Endothelial cell of umbilical vein (primary cell): ENCODE data around the gene THAP9. TPM values are rescaled to one million over a fixed set of nuclear protein-coding genes. Genes with fewer than 3 reads are reported as not detected.

Experiments used
- BruUV-seq: library from RNA; stranded (reverse); fragments of 400-500 nt; replicated peaks from 2 replicates; lab custom pipeline; 2021; lab: Mats Ljungman, UMichigan
- CTCF ChIA-PET: fragments of 300-600, 350-600 bp; sonication (Branson Sonifier 250); formaldehyde crosslinking; loops from one replicate; lab custom pipeline; 2021; ENCODE audit warnings: antibody characterized with exemption, inconsistent platforms; lab: Charles Lee
- POLR2A ChIA-PET: fragments of 300-600, 350-600 bp; sonication (Branson Sonifier 250); formaldehyde crosslinking; loops from one replicate; lab custom pipeline; 2021; ENCODE audit warnings: antibody characterized with exemption, inconsistent platforms; lab: Charles Lee
- DNase-seq: peaks from one replicate; pipeline ENCODE4 v3.0.0-alpha.2; 2011; ENCODE audit warnings: low read depth, low spot score
- FAIRE-seq: peaks from 2 replicates; lab custom pipeline; 2011; peaks lifted over from hg19 to GRCh38; lab: Jason Lieb, UNC
- H2AFZ ChIP-seq: 2 replicates; pipeline ENCODE4 v1.6.0; 2012; ENCODE audit warnings: low read depth, low read length, control low read depth, inconsistent platforms
- H3K27ac ChIP-seq: 2 replicates; pipeline ENCODE4 v1.5.1; 2011; ENCODE audit warnings: low read depth, mild to moderate bottlenecking, control low read depth, low read length, moderate library complexity; ENCODE audit not compliant: insufficient read depth
- H3K27me3 ChIP-seq, 2 experiments: 2 replicates each; pipeline versions ENCODE4 v1.6.0 to v1.6.1; 2011; ENCODE audit warnings: low read length in 2 of 2, mixed read lengths in 1 of 2; ENCODE audit not compliant: control insufficient read depth in 2 of 2, insufficient read depth in 2 of 2
- H3K36me3 ChIP-seq, 2 experiments: 2 replicates in 1 of 2; 3 replicates in 1 of 2; pipeline ENCODE4 v1.5.1; 2011; ENCODE audit warnings: low read length in 2 of 2, mild to moderate bottlenecking in 1 of 2, moderate library complexity in 1 of 2; ENCODE audit not compliant: control insufficient read depth in 2 of 2, insufficient read depth in 2 of 2; ENCODE audit errors: extremely low read depth in 1 of 2
- H3K4me1 ChIP-seq: 3 replicates; pipeline ENCODE4 v1.5.1; 2011; ENCODE audit warnings: mild to moderate bottlenecking, low read length; ENCODE audit not compliant: control insufficient read depth, insufficient read depth; ENCODE audit errors: extremely low read depth
- H3K4me2 ChIP-seq: 2 replicates; pipeline ENCODE4 v1.6.1; 2011; ENCODE audit warnings: low read length, control low read depth, mixed read lengths; ENCODE audit not compliant: insufficient read depth
- H3K4me3 ChIP-seq, 3 experiments: fragments of 200-600 bp in 1 of 3; sonication (generic), shearing (Covaris generic) in 1 of 3; replicated peaks in 1 of 3; 2 replicates each; pipeline ENCODE4 v1.5.1; 2011 to 2016; ENCODE audit warnings: control low read depth in 3 of 3, low read length in 3 of 3, mild to moderate bottlenecking in 2 of 3, inconsistent platforms in 1 of 3, low read depth in 1 of 3, moderate library complexity in 1 of 3; ENCODE audit not compliant: insufficient read depth in 1 of 3
- H3K79me2 ChIP-seq: 2 replicates; pipeline ENCODE4 v1.6.0; 2012; ENCODE audit warnings: low read length, inconsistent platforms; ENCODE audit not compliant: control insufficient read depth, insufficient read depth
- H3K9ac ChIP-seq: replicated peaks from 2 replicates; pipeline ENCODE3; 2011; ENCODE audit warnings: low read length, control low read depth; ENCODE audit not compliant: insufficient read depth; ENCODE audit errors: extremely low read depth
- H3K9me1 ChIP-seq: replicated peaks from 3 replicates; pipeline ENCODE4 v1.6.0; 2011; ENCODE audit warnings: mild to moderate bottlenecking, low read length; ENCODE audit not compliant: control insufficient read depth, insufficient read depth; ENCODE audit errors: extremely low read depth
- H3K9me3 ChIP-seq: replicated peaks from 2 replicates; pipeline ENCODE4 v1.5.1; 2012; ENCODE audit warnings: low read length, inconsistent platforms; ENCODE audit not compliant: control insufficient read depth, insufficient read depth
- H4K20me1 ChIP-seq: replicated peaks from 2 replicates; pipeline ENCODE3; 2011; ENCODE audit warnings: mild to moderate bottlenecking, low read length; ENCODE audit not compliant: control insufficient read depth, insufficient read depth; ENCODE audit errors: extremely low read depth
- EZH2 ChIP-seq: IDR thresholded peaks from 2 replicates; pipeline ENCODE4 v1.6.1; 2012; ENCODE audit warnings: borderline replicate concordance, low read depth, mild to moderate bottlenecking, moderate library complexity, low read length, inconsistent platforms; ENCODE audit not compliant: severe bottlenecking
- FOS ChIP-seq: IDR thresholded peaks from 2 replicates; pipeline ENCODE4 v1.6.1; 2011; ENCODE audit warnings: mild to moderate bottlenecking, low read length, moderate library complexity, borderline replicate concordance; ENCODE audit not compliant: insufficient read depth
- GATA2 ChIP-seq: IDR thresholded peaks from 2 replicates; pipeline ENCODE4 v1.7.0; 2011; ENCODE audit warnings: low read depth, mild to moderate bottlenecking, moderate library complexity, mixed read lengths, low read length; ENCODE audit not compliant: insufficient read length, insufficient read depth
- JUN ChIP-seq: IDR thresholded peaks from 2 replicates; pipeline ENCODE4 v1.6.1; 2011; ENCODE audit warnings: borderline replicate concordance, low read depth; ENCODE audit not compliant: insufficient read length, insufficient read depth
- MAX ChIP-seq: IDR thresholded peaks from 2 replicates; pipeline ENCODE4 v1.6.1; 2011; ENCODE audit not compliant: insufficient read depth, insufficient read length
- MYC ChIP-seq: IDR thresholded peaks from one replicate; pipeline ENCODE4 v1.6.1; 2011; ENCODE audit warnings: mild to moderate bottlenecking, low read depth, low read length
- dilution Hi-C: fragments of 300-500 bp; cut with MboI; formaldehyde crosslinking; loops from one replicate; pipeline ENCODE4 v1.15.0; 2019; ENCODE audit warnings: low sequenced_read_pairs; ENCODE audit not compliant: extremely low pct_ligation_motif_present
- intact Hi-C: fragments of 100-400 bp; cut with micrococcal nuclease; formaldehyde crosslinking; loops from one replicate; pipeline ENCODE4 v1.10.0; 2022
- polyA plus RNA-seq, 4 experiments: library from polyadenylated mRNA; depleted of rRNA in 3 of 4; stranded (reverse) in 3 of 4; unstranded in 1 of 4; fragments of >200 nt; gene quantifications; 2 replicates each; pipeline versions ENCODE4 v1.2.1 to v1.2.3, GENCODE V29; 2011 to 2012; ENCODE audit warnings: missing spikeins in 1 of 4
- total RNA-seq: library from RNA; stranded (reverse); gene quantifications from 2 replicates; pipeline ENCODE4 v1.2.3, GENCODE V29; 2021

THAP9 gene
- total and polyA plus RNA-seq, 2 donors (not counting 3 experiments of a cell fraction or from before 2014, with no cell fraction given) = 0.86 to 1.7 TPM

GRCh38 chr4:82861529-82861928, 39.0 kb upstream of the THAP9 start:
- Histone ChIP-seq H4K20me1 (peaks cover 7% of the 10 kb centered on the region), H3K9me1 (no peaks in the 10 kb centered on the region), H3K9ac (no peak overlapping the region), H3K27me3 (no peaks in the 10 kb centered on the region), H3K36me3 (peaks cover 18 to 35% of the 10 kb centered on the region in 2 experiments), H3K9me3 (no peaks in the 10 kb centered on the region), H3K79me2 (peaks cover 21% of the 10 kb centered on the region), H3K4me3 (no peak overlapping the region), H2AFZ (no peak overlapping the region), H3K4me2 (no peak overlapping the region), H3K4me1 (peaks cover 14% of the 10 kb centered on the region), H3K27ac (no peak overlapping the region)
- FAIRE-seq = no peak
- ChIA-PET POLR2A (no interaction called here), CTCF (interaction anchor here (0.6 to 1.5 kb wide), 2 partner anchors 9 to 184 kb away, joined by 3 to 6 read pairs; no protein-coding TSS in a partner anchor)
- no peak for DNase-seq
- no TSS peak for BruUV-seq
- dilution Hi-C loops (no loop called here), intact Hi-C loops (no loop called here)
- TF ChIP-seq GATA2 (no peak), EZH2 (no peak), FOS (no peak)

- Histone ChIP-seq H3K4me3 (no peak overlapping the region), H3K27ac (peak overlapping the region; percentile 45), H3K9me3 (no peaks in the 10 kb centered on the region), H3K9ac (no peak overlapping the region), H4K20me1 (peaks cover 7% of the 10 kb centered on the region), H3K36me3 (peaks cover 20 to 33% of the 10 kb centered on the region in 2 experiments), H3K79me2 (peaks cover 31% of the 10 kb centered on the region), H3K9me1 (no peaks in the 10 kb centered on the region), H3K4me2 (no peak overlapping the region), H2AFZ (no peak overlapping the region), H3K4me1 (peaks cover 20% of the 10 kb centered on the region), H3K27me3 (no peaks in the 10 kb centered on the region)
- DNase-seq = no peak
- no TSS peak for BruUV-seq
- intact Hi-C loops (no loop called here), dilution Hi-C loops (no loop called here)
- POLR2A ChIA-PET = no interaction called here
- no peak for FAIRE-seq
- CTCF ChIA-PET = interaction anchor here (1.1 kb wide), 1 partner anchor 25 kb away, joined by 4 read pairs; no protein-coding TSS in a partner anchor
- TF ChIP-seq JUN = no peak
- no peak for TF ChIP-seq MYC
- no peak for TF ChIP-seq MAX
Measured at GRCh38 chr4:82864336-82864979, 36.1 kb upstream of the THAP9 start.
